H1 (cell line): ENCODE data around the gene ERMARD.

ENCODE experiments used
- CTCF ChIP-seq, 3 experiments: IDR thresholded peaks; 1 replicate in 2 of 3; 2 replicates in 1 of 3; pipeline versions ENCODE4 v1.5.1 to v1.6.1; 2011; ENCODE audit warnings: low read length in 3 of 3, mild to moderate bottlenecking in 3 of 3, inconsistent platforms in 2 of 3, low read depth in 1 of 3, moderate library complexity in 1 of 3; ENCODE audit not compliant: insufficient read depth in 1 of 3; ENCODE audit errors: control extremely low read depth in 1 of 3
- EGR1 ChIP-seq: IDR thresholded peaks from 2 replicates; pipeline ENCODE4 v1.6.1; 2011; ENCODE audit warnings: low read depth, low read length, borderline replicate concordance
- EP300 ChIP-seq, 2 experiments: IDR thresholded peaks; 1 replicate in 1 of 2; 2 replicates in 1 of 2; pipeline ENCODE4 v1.6.1; 2011 to 2012; ENCODE audit warnings: low read depth in 2 of 2, low read length in 2 of 2, mild to moderate bottlenecking in 2 of 2, borderline replicate concordance in 1 of 2, inconsistent platforms in 1 of 2, moderate library complexity in 1 of 2
- EZH2 ChIP-seq: fragments of 200-600 bp; sonication (generic); IDR thresholded peaks from 2 replicates; pipeline ENCODE4 v1.7.1; 2012; ENCODE audit warnings: low read depth, mild to moderate bottlenecking, moderate library complexity, low read length, inconsistent platforms; ENCODE audit not compliant: severe bottlenecking
- GABPA ChIP-seq: IDR thresholded peaks from 2 replicates; pipeline ENCODE4 v1.6.1; 2011; ENCODE audit warnings: mild to moderate bottlenecking, low read length, moderate library complexity, borderline replicate concordance; ENCODE audit not compliant: insufficient read depth
- GTF2F1 ChIP-seq: IDR thresholded peaks from 2 replicates; pipeline ENCODE4 v1.6.1; 2012; ENCODE audit warnings: low read depth, low read length, improper control_type of control experiment, borderline replicate concordance
- HDAC2 ChIP-seq, 2 experiments: fragments of 300-600 bp in 1 of 2; sonication (generic) in 1 of 2; IDR thresholded peaks; 2 replicates each; pipeline ENCODE4 v1.6.1; 2011 to 2012; ENCODE audit warnings: low read depth in 2 of 2, low read length in 2 of 2, mild to moderate bottlenecking in 2 of 2, moderate library complexity in 2 of 2, borderline replicate concordance in 1 of 2, inconsistent platforms in 1 of 2
- MAX ChIP-seq: IDR thresholded peaks from 2 replicates; pipeline ENCODE4 v1.6.1; 2012; ENCODE audit warnings: inconsistent platforms
- POLR2A ChIP-seq, 2 experiments: IDR thresholded peaks; 1 replicate in 1 of 2; 2 replicates in 1 of 2; pipeline ENCODE4 v1.6.1; 2011; ENCODE audit warnings: low read depth in 2 of 2, low read length in 2 of 2, mild to moderate bottlenecking in 2 of 2; ENCODE audit errors: control extremely low read depth in 1 of 2
- RFX5 ChIP-seq: IDR thresholded peaks from 2 replicates; pipeline ENCODE4 v1.6.1; 2011; ENCODE audit warnings: low read depth, low read length, improper control_type of control experiment, borderline replicate concordance
- RXRA ChIP-seq: IDR thresholded peaks from 2 replicates; pipeline ENCODE4 v1.6.1; 2011; ENCODE audit warnings: low read depth, mild to moderate bottlenecking, low read length, moderate library complexity; ENCODE audit not compliant: insufficient read depth
- USF2 ChIP-seq: IDR thresholded peaks from 2 replicates; pipeline ENCODE4 v1.6.1; 2011; ENCODE audit warnings: low read length, improper control_type of control experiment

GRCh38 chr6:169723200-169723909 is 28.1 kb upstream of the ERMARD start:
- no peak for TF ChIP-seq USF2
- TF ChIP-seq EZH2: no peak
- TF ChIP-seq CTCF (IDR thresholded peaks at IDR 0.05; ENCODE audit: control extremely low read depth in 1 of 3, insufficient read depth in 1 of 3, low read depth in 1 of 3, low read length in 3 of 3): no peak
- TF ChIP-seq RFX5: no peak
- TF ChIP-seq RXRA: no peak
- TF ChIP-seq POLR2A (IDR thresholded peaks at IDR 0.05; ENCODE audit: control extremely low read depth in 1 of 2, low read depth in 2 of 2, low read length in 2 of 2): 0 out of 3 replicates have a peak, but pooled peaks of 1 of the 2 experiments have one; percentile 12
- TF ChIP-seq GTF2F1: no peak
- TF ChIP-seq EP300 (IDR thresholded peaks at IDR 0.05; ENCODE audit: borderline replicate concordance in 1 of 2, low read depth in 2 of 2, low read length in 2 of 2): no peak
- no peak for TF ChIP-seq EGR1
- 0 out of 4 replicates have a peak, but pooled peaks of 1 of the 2 experiments have one; percentile 75 for TF ChIP-seq HDAC2 (IDR thresholded peaks at IDR 0.05; ENCODE audit: borderline replicate concordance in 1 of 2, low read depth in 2 of 2, low read length in 2 of 2)
- no peak for TF ChIP-seq GABPA
- no peak for TF ChIP-seq MAX
